Vagina (tissue), 2 donors: ENCODE data around the gene RPL37A. TPM values are rescaled to one million over a fixed set of nuclear protein-coding genes. Genes with fewer than 3 reads are reported as not detected.
A peak's percentile ranks its signal among the peaks of the same experiment; 100 is the strongest.

Experiments used
- DNase-seq, 2 donors: peaks; one replicate each; pipeline ENCODE4 v3.0.0-alpha.2; 2017; ENCODE audit errors: extremely low spot score in 2 of 2
- H3K27ac ChIP-seq: fragments of 200-600 bp; sonication (generic); one replicate; pipeline ENCODE4 v1.5.1; 2019
- H3K27me3 ChIP-seq: fragments of 200-600 bp; sonication (generic); one replicate; pipeline ENCODE4 v1.5.1; 2019
- H3K36me3 ChIP-seq, 2 donors: fragments of 200-600 bp; sonication (generic); one replicate each; pipeline ENCODE4 v1.5.1; 2017 to 2019
- H3K4me1 ChIP-seq: fragments of 200-600 bp; sonication (generic); one replicate; pipeline ENCODE4 v1.5.1; 2019
- H3K4me3 ChIP-seq, 2 donors: fragments of 200-600 bp; sonication (generic); 1 replicate in 1 of 2; 2 replicates in 1 of 2; pipeline ENCODE4 v1.5.1; 2016 to 2019
- H3K9me3 ChIP-seq: fragments of 200-600 bp; sonication (generic); one replicate; pipeline ENCODE4 v1.5.1; 2019
- POLR2A ChIP-seq, 2 donors: fragments of 450-650 bp; IDR thresholded peaks; one replicate each; pipeline ENCODE4 v1.6.1; 2017; ENCODE audit warnings: antibody characterized with exemption in 2 of 2, mild to moderate bottlenecking in 2 of 2, moderate library complexity in 2 of 2
- POLR2AphosphoS5 ChIP-seq, 2 donors: sonication (generic); formaldehyde crosslinking; IDR thresholded peaks; one replicate each; pipeline ENCODE4 v1.9.0; 2017; ENCODE audit warnings: antibody characterized with exemption in 2 of 2, mild to moderate bottlenecking in 2 of 2, low read depth in 1 of 2; ENCODE audit not compliant: insufficient read depth in 1 of 2
- intact Hi-C: fragments of 100-400 bp; cut with DNase I; formaldehyde crosslinking; loops from one replicate; pipeline ENCODE4 v1.15.1; 2023
- total RNA-seq: library from RNA; depleted of rRNA; stranded (reverse); fragments of >200 nt; gene quantifications from one replicate; pipeline ENCODE4 v1.2.3, GENCODE V29; 2016
- TF ChIP-seq, protein P1 (sequence below), 3 experiments: fragments of 450-650 bp in 2 of 3; fragments of 200-600 bp in 1 of 3; sonication (generic) in 1 of 3; IDR thresholded peaks; one replicate each; pipeline ENCODE4 v1.5.1; 2017 to 2019; ENCODE audit warnings: antibody characterized with exemption in 3 of 3, mild to moderate bottlenecking in 2 of 3, moderate library complexity in 2 of 3

Gene RPL37A
- total RNA-seq, 1 donor from 2014 or later: 1,089 TPM

DNA sequence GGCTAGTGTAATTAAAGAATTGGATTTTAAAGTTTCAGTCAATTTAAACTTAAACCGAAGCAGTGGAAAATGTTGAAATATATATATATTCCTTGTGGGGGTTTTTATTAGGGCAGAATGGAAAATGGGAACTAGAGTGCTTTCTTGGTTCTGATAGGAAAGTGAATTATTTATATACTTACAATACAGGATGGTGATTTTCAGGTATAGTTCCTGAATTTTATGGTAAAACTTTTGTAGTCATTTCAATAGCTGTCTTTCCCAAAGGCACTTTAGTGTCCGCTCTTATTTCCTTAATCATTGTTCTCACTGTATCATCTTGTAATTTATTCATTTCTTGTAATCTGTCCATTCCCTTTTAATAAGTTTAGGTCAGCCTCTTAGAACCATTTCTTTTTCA, 1.9 kb downstream of the RPL37A start:
- H3K36me3 ChIP-seq: peaks cover 0 to 45% of the 10 kb centered on the region in 2 donors

DNA sequence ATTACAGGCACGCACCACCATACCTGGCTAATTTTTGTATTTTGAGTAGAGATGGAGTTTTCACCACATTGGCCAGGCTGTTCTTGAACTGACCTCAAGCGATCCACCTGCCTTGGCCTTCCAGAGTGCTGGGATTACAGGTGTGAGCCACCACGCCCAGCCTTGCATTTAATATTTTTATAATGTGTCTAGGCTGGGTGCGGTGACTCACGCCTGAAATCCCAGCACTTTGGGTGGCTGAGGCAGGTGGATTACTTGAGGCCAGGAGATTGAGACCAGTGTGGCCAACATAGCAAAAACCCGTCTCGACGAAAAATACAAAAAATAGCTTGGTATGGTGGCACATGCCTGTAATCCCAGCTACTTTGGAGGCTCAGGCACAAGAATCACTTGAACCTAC, 3.2 kb downstream of the RPL37A start:
- DNase-seq: no peak
- Histone ChIP-seq H3K36me3 (peaks cover 0 to 45% of the 10 kb centered on the region in 2 donors), H3K27me3 (no peaks in the 10 kb centered on the region), H3K4me3 (no peak overlapping the region), H3K9me3 (no peaks in the 10 kb centered on the region), H3K27ac (no peak overlapping the region), H3K4me1 (peaks cover 48% of the 10 kb centered on the region)
- TF ChIP-seq POLR2AphosphoS5 (IDR thresholded peaks at IDR 0.05; ENCODE audit: insufficient read depth in 1 of 2, low read depth in 1 of 2) (no peak), POLR2A (IDR thresholded peaks at IDR 0.05) (no peak)
- TF ChIP-seq, protein P1, sequence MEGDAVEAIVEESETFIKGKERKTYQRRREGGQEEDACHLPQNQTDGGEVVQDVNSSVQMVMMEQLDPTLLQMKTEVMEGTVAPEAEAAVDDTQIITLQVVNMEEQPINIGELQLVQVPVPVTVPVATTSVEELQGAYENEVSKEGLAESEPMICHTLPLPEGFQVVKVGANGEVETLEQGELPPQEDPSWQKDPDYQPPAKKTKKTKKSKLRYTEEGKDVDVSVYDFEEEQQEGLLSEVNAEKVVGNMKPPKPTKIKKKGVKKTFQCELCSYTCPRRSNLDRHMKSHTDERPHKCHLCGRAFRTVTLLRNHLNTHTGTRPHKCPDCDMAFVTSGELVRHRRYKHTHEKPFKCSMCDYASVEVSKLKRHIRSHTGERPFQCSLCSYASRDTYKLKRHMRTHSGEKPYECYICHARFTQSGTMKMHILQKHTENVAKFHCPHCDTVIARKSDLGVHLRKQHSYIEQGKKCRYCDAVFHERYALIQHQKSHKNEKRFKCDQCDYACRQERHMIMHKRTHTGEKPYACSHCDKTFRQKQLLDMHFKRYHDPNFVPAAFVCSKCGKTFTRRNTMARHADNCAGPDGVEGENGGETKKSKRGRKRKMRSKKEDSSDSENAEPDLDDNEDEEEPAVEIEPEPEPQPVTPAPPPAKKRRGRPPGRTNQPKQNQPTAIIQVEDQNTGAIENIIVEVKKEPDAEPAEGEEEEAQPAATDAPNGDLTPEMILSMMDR (IDR thresholded peaks at IDR 0.05): no peak
- intact Hi-C loops: no loop called here

More for the DNA sequence above, 1.9 kb downstream of the RPL37A start:
- DNase-seq: no peak
- Histone ChIP-seq H3K27me3 (no peaks in the 10 kb centered on the region), H3K4me1 (peaks cover 48% of the 10 kb centered on the region), H3K9me3 (no peaks in the 10 kb centered on the region), H3K4me3 (peak overlapping the region in 1 of 2 donors; percentile 52), H3K27ac (no peak overlapping the region)
- intact Hi-C loops: no loop called here
- TF ChIP-seq POLR2AphosphoS5 (IDR thresholded peaks at IDR 0.05; ENCODE audit: insufficient read depth in 1 of 2, low read depth in 1 of 2) (no peak), POLR2A (IDR thresholded peaks at IDR 0.05) (no peak)
- TF ChIP-seq, protein P1 (IDR thresholded peaks at IDR 0.05): no peak

DNA sequence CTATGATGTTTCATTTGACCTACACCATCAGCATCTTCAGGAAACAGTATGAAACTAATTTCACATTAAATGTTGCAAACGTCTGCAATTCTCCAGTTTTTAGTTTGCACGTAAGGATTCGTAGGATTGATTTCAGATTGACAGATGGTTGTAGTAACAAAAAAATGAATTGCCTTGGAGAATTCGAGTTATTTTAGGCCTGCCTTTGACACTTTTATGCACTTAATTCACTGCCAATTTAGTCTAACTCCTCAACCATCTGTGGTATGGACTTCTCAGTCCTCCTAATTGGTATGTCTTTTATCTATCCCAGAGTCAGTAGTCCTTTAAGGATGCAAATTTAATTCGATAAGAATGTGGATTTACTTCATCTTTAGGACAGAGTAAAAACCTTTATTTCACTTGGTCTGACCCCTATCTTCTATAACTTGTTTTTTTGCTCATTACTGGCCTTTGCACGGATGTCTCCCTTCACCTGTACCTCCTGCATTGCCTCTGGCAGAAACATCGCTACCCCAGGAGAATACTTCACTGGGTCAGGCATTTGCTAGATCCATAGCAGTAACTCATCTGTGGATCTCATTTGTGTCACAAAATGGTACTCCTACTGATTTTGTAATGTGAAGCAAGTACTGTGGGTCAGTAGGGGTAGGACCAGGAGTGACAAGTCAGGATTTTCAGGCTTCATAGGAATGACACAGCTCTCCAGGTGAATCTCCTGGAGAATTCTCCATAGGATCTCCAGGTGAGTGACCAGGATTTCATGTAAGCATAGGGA, 3.9 kb downstream of the RPL37A start:
- peaks cover 45% of the 10 kb centered on the region for H3K4me1 ChIP-seq
- H3K4me3 ChIP-seq: no peak overlapping the region
- H3K9me3 ChIP-seq: no peaks in the 10 kb centered on the region
- peaks cover 0 to 45% of the 10 kb centered on the region in 2 donors for H3K36me3 ChIP-seq
- intact Hi-C loops: no loop called here
- DNase-seq: no peak
- TF ChIP-seq, protein P1 (IDR thresholded peaks at IDR 0.05): no peak
- no peak for TF ChIP-seq POLR2A (IDR thresholded peaks at IDR 0.05)
- TF ChIP-seq POLR2AphosphoS5 (IDR thresholded peaks at IDR 0.05; ENCODE audit: insufficient read depth in 1 of 2, low read depth in 1 of 2): no peak
- H3K27me3 ChIP-seq: no peaks in the 10 kb centered on the region
- H3K27ac ChIP-seq: no peak overlapping the region

DNA sequence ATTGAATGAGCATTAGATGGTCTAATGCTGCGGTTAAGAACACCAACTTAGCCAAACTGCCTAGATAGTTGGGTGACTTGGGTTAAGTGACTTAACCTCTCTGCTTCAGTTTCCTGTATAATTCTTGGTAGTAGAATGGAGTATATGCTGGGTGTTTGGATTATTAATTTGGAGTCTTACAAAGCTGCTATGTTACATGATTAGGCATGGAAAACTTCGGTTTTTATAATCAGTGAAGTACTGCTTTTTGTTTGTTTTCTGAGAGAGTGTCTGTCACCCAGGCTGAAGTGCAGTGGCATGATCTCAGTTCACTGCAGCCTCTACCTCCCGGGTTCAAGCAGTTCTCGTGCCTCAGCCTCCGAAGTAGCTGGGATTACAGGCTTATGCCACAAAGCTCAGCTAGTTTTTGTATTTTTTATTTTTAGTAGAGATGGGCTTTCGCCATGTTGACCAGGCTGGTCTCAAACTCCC, 4.5 kb downstream of the RPL37A start:
- peaks cover 38% of the 10 kb centered on the region for H3K4me1 ChIP-seq
- no peaks in the 10 kb centered on the region for H3K9me3 ChIP-seq
- DNase-seq: no peak
- H3K4me3 ChIP-seq: no peak overlapping the region
- TF ChIP-seq, protein P1 (IDR thresholded peaks at IDR 0.05): no peak
- TF ChIP-seq POLR2A (IDR thresholded peaks at IDR 0.05) (no peak), POLR2AphosphoS5 (IDR thresholded peaks at IDR 0.05; ENCODE audit: insufficient read depth in 1 of 2, low read depth in 1 of 2) (no peak)
- no peak overlapping the region for H3K27ac ChIP-seq
- peaks cover 0 to 45% of the 10 kb centered on the region in 2 donors for H3K36me3 ChIP-seq
- H3K27me3 ChIP-seq: no peaks in the 10 kb centered on the region
- intact Hi-C loops: no loop called here
